M059J (cell line): ENCODE data around the gene SHISAL2B. TPM values are rescaled to one million over a fixed set of nuclear protein-coding genes. Genes with fewer than 3 reads are reported as not detected.
A peak's percentile ranks its signal among the peaks of the same experiment; 100 is the strongest.
"Not testable (repeated sequence)": the region's sequence is repeated elsewhere in the genome, so short reads cannot be mapped to it uniquely, and the experiment has no call there.

Experiments used
- DNase-seq: peaks from one replicate; pipeline ENCODE4 v3.0.0-alpha.2; 2012; ENCODE audit warnings: low read depth
- total RNA-seq: library from RNA; depleted of rRNA; stranded (reverse); fragments of >200 nt; shearing (Covaris generic); gene quantifications from 2 replicates; pipeline ENCODE4 v1.2.3, GENCODE V29; 2014; rRNA removed

Gene SHISAL2B
- total RNA-seq, 1 experiment from 2014 or later = not detected

DNA sequence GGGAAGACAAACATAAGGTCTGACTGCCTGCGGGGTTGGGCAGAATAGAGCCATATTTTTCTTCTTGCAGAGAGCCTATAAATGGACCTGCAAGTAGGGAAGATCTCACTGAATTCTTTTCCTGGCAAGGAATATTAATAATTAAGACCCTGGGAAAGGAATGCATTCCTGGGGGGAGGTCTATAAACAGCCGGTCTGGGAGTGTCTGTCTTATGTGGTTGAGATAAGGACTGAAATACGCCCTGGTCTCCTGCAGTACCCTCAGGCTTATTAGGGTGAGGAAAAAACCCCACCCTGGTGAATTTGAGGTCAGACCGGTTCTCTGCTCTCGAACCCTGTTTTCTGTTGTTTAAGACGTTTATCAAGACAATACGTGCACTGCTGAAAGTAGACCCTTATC, 6.1 kb downstream of the SHISAL2B start:
- DNase-seq = not testable (repeated sequence)

- no peak for DNase-seq
Measured at GRCh38 chr5:64700765-64701164, 10.5 kb downstream of the SHISAL2B start.

GRCh38 chr5:64706074-64706473, 15.8 kb downstream of the SHISAL2B start:
- DNase-seq = not testable (repeated sequence)

DNA sequence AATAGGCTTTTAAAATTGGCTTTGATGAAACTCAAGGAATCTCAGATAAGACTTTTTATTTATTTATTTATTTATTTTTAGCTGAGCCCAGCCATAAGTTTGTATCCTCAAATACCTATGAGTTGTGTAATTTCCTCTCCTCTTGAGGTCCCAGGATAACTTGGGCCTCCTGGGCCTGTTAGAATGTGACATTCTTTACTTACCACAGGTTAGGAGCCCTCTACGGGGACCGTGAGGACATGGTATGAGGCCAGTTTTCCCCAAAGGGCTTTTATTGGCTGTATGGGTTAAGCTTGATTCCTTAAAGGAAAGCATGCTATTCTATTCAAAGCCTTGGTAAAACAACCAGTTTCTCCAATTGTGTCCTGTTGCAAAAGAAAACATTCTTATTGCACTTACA, 16.9 kb downstream of the SHISAL2B start:
- DNase-seq = peak; percentile 56

DNA sequence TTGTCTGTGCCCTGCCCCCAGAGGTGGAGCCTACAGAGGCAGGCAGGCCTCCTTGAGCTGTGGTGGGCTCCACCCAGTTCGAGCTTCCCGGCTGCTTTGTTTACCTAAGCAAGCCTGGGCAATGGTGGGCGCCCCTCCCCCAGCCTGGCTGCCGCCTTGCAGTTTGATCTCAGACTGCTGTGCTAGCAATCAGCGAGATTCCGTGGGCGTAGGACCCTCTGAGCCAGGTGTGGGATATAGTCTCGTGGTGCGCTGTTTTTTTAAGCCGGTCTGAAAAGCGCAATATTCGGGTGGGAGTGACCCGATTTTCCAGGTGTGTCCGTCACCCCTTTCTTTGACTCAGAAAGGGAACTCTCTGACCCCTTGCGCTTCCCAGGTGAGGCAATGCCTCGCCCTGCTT, 24.2 kb downstream of the SHISAL2B start:
- DNase-seq = not testable (repeated sequence)

DNA sequence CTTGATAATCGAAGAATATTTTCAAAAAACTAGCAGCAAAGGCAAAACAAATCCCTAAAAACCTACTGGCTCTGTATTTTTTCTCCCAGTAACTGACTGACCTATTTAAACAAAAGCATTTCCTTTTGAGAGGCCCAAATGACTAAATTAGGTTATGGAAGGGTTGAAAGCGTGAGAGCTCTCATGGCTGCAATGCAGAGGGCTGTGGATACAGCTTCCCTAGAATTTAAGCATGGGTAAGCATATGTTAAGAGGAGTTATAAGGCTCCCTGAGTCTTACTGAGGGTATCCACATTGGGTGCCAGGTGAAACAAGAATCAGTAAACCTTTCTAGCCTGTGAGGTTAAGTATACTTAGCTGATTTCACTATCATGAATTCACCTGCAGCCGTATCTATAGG, 32.3 kb downstream of the SHISAL2B start:
- DNase-seq = no peak

DNA sequence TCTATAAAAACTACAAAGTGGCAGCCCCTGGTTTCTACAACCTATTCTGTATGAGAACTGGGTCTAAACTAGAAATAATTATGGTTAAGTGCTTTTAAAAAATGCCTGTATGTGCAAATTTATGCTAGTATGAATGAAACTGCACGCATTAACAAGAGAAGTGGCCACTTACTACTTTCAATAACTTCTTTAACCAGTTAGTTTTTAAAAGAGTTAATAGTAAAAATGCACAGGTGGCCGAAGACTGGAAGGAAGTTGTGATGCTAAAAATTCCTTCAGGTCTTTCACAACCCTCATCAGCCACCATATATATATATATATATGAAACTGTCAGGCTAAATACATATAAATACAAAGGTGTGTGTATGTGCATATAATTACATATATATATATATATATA, 36.8 kb downstream of the SHISAL2B start:
- DNase-seq = no peak

DNA sequence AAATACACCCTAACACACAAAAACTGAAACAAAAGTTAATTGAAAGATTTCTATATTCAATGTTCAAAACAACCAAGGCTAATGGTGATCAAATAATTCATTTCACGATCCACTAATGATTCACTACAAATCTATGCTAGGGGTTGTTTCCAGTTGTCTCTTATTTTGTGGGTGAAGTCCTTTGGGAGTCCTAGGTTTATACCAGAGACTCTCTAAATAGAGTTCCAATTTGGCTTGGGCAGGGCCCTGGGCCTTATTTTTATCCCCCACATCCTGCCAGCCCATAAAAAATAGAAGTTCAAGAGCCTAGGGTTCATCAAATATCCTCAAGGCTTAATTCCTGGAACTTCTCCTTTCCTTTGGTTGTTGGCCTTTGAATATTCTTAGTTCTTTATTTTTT, 52.1 kb downstream of the SHISAL2B start:
- DNase-seq = no peak

- no peak for DNase-seq
Measured at GRCh38 chr5:64742821-64743220, 52.5 kb downstream of the SHISAL2B start.

- DNase-seq = no peak
Measured at GRCh38 chr5:64744914-64745313, 54.6 kb downstream of the SHISAL2B start.

DNA sequence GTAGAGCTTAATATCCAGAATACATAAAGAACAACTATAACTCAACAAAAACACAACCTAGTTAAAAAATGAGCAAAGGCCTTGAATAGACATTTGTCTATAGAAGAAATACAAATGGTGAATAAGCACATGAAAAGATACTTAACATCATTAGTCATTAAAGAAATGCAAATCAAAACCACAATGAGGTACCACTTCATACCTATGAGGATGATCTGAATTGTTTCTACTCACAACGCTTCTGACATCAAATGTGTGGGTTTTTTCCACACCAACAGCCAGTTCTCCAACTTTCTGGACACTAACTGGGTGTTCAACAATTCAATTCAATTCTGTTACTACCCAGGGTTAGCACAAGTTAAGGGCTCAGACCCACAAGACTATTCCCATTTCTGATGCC, 56.1 kb downstream of the SHISAL2B start:
- peak; percentile 54 for DNase-seq

DNA sequence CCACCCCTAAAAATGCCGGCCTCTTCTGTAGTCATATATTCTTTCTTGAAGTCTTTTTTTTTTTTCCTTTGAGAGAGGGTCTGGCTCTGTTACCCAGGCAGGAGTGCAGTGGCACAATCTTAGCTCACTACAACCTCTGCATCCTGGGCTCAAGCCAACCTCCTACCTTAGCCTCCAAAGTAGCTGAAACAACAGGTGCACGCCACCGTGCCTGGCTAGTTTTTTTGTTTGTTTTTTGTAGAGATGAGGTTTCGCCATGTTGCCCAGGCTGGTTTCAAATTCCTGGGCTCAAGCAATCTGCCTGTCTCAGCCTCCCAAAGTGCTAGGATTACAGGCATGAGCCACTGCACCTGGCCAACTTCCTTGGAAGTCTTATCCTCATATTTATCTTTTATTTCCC, 59.1 kb downstream of the SHISAL2B start:
- DNase-seq = no peak

DNA sequence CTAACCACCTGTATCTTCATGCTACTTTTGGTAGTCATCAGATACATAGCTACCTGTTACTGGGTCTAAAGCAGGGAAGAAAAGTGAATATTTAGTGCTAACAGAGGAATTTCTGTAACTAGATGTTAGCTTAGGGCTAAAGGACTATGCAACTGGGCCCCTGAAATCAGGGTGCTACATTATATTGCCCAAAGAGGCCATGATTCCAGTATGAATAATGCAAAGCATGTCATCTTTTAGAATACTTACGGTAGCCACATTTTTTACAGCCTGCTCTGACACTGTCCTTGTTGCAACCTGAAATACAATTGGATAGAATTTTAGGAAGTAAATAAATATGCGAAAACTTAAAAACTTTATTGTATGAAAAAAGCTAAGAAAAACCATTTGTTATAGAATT, 63.8 kb downstream of the SHISAL2B start:
- DNase-seq = no peak

- DNase-seq = no peak
Measured at GRCh38 chr5:64758901-64759300, 68.6 kb downstream of the SHISAL2B start.

DNA sequence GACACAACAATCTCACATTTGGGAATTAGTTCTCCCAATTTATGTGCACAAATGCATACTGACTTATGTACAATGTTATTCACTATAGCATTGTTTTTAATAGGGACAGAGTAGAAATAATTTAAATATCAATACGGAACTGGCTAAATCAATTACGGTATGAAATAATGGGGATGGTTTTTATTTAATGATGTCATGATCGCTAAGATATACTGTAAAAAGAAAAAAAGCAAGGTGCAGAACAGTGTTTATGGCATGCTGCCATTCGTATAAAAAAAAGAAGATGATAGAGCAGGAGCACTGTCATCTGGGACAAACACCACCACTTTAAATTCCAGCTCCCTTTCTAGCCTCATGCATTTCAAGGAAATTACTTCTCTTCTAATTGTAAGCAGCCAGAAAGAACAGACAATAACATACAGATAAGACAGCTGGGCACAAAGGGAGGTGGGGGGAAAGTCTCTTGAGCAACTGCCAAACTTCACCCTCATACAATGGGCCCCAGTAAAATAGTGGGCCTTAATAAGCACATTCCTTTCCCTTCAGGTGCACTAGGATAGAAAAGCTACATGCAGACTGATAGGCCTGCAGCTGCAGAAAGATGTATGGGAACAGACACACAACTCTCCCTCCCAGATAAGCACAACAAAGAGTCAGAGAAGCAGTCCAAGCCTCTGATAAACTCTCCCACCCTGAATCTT, 69.8 kb downstream of the SHISAL2B start:
- DNase-seq = no peak

GRCh38 chr5:64763948-64764503, 73.7 kb downstream of the SHISAL2B start:
- no peak for DNase-seq

DNA sequence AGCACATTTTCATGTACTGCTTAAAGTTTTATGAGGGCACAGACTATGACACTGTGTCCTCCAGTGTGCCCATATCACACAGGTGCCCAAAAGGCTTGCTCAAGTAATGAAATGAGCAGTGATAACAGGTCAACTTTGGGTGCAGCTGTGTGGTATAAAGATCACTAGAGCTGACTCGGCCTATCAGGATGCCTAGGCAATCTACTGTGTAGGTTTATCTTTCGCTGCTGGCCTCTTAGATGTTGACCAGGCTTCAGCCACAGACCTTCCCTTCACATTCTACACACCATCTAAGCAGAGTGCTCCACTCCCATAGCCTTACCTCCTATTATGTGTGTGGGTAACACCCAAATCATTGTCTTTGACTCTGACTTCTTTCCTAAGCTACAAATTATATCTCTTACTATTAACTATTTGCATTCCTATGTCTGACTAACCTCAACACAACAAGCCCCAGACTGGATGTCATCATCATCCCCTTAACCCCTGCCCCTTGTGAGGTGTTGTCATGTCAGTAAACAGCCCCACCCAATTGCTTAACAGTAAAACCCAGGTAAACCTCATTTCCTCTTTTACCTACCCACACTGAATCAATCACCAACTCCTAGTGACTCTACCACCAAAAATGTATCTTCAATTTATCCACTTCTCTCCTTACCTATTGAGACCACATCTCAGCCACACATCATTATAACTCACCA, 75.7 kb downstream of the SHISAL2B start:
- DNase-seq = peak; percentile 29

- DNase-seq = no peak
Measured at GRCh38 chr5:64766941-64767340, 76.6 kb downstream of the SHISAL2B start.

Other genes with a start within 250 kb of the SHISAL2B start
- gene RGS7BP, start 184.5 kb upstream of the SHISAL2B start, total RNA-seq = not detected in 2 replicates
- gene SREK1IP1, start 78.2 kb downstream of the SHISAL2B start, total RNA-seq = 4.1 and 7.6 TPM in 2 replicates
- gene CWC27, start 78.4 kb downstream of the SHISAL2B start, total RNA-seq = 8.7 and 10.6 TPM in 2 replicates